Measurements from ENCODE around the gene ATF7. TPM values are rescaled to one million over a fixed set of nuclear protein-coding genes. Genes with fewer than 3 reads are reported as not detected.

ATF7 gene
- total and polyA plus RNA-seq, 2 of the 4 experiments (the other 2 are of a cell fraction): 7.0 to 16.3 TPM

GRCh38 chr12:53600490-53601295, 25.5 kb downstream of the ATF7 start (continued):
- TF ChIP-seq CTCF (conservative IDR thresholded peaks at IDR 0.05; ENCODE audit: low read depth, low read length) (no peak), POLR2A (IDR thresholded peaks at IDR 0.05; ENCODE audit: low read depth, low read length) (no peak)

- no peaks in the 10 kb centered on the region for H3K9me1 ChIP-seq (ENCODE audit: insufficient read depth, low read length)
- BruUV-seq (replicated peaks): no TSS peak
- no peak overlapping the region for H3K4me3 ChIP-seq (ENCODE audit: insufficient read depth, low read depth, low read length)
- ATAC-seq (ENCODE audit: low read depth) (no peak), DNase-seq (no peak)
- H3K79me1 ChIP-seq (ENCODE audit: low read depth in 1 of 2, low read length in 2 of 2): peaks cover 18 to 35% of the 10 kb centered on the region in 2 experiments; a peak in 3 of 4 replicates
- H2BK5ac ChIP-seq (ENCODE audit: low read depth, low read length, poor library complexity, severe bottlenecking): no peak overlapping the region
- no peak overlapping the region for H2BK15ac ChIP-seq (ENCODE audit: low read depth, low read length)
- no peak overlapping the region for H3K56ac ChIP-seq (ENCODE audit: extremely low read depth, insufficient read depth, low read length)
- H2AK9ac ChIP-seq (replicated peaks; ENCODE audit: low read depth, low read length, poor library complexity): no peak overlapping the region
- H3K9ac ChIP-seq (ENCODE audit: low read depth, low read length): no peak overlapping the region
- H2AK5ac ChIP-seq (ENCODE audit: low read depth, low read length): no peak overlapping the region
- H4K20me1 ChIP-seq (ENCODE audit: insufficient read depth, low read length): peaks cover 13% of the 10 kb centered on the region; the same call in 1 of the 2 replicates
- 0 out of 2 replicates have a peak, but pooled peaks cover 3% of the 10 kb centered on the region for H3K36me3 ChIP-seq (ENCODE audit: control insufficient read depth, insufficient read depth, low read length)
- H3K4ac ChIP-seq (ENCODE audit: low read depth, low read length): no peak overlapping the region
- in situ Hi-C loops (cut with MboI; ENCODE audit: low sequenced_read_pairs) (no loop called here), intact Hi-C loops (cut with micrococcal nuclease) (no loop called here), dilution Hi-C loops (cut with HindIII; ENCODE audit: low sequenced_read_pairs, unreplicated experiment) (no loop called here)
- H3K18ac ChIP-seq (ENCODE audit: low read depth, low read length): no peak overlapping the region
- no peak overlapping the region for H3K14ac ChIP-seq (replicated peaks; ENCODE audit: low read depth, low read length)
- TF ChIP-seq RAD21 (IDR thresholded peaks at IDR 0.05; ENCODE audit: low read length) (0 out of 2 replicates have a peak, but pooled peaks have one; percentile 17), BHLHE40 (IDR thresholded peaks at IDR 0.05; ENCODE audit: low read depth, low read length) (no peak), RCOR1 (IDR thresholded peaks at IDR 0.05; ENCODE audit: insufficient replicate concordance, low read length) (no peak), CHD1 (IDR thresholded peaks at IDR 0.05; ENCODE audit: low read depth, low read length) (no peak), MAFK (IDR thresholded peaks at IDR 0.05; ENCODE audit: low read depth, low read length) (no peak), CEBPB (IDR thresholded peaks at IDR 0.05; ENCODE audit: low read depth, low read length) (no peak), SMC3 (IDR thresholded peaks at IDR 0.05; ENCODE audit: low read depth, low read length) (peak; percentile 8; the same call in 1 of the 2 replicates), CTCF (conservative IDR thresholded peaks at IDR 0.05; ENCODE audit: low read depth, low read length) (peak; percentile 34; the same call in 1 of the 2 replicates)
- no peaks in the 10 kb centered on the region for H3K27me3 ChIP-seq (ENCODE audit: control insufficient read depth, insufficient read depth, low read length)
- no peak overlapping the region for H2BK20ac ChIP-seq (ENCODE audit: low read depth, low read length)
- H4K8ac ChIP-seq (ENCODE audit: low read depth in 2 of 2, low read length in 2 of 2): no peak overlapping the region
- H2AFZ ChIP-seq (replicated peaks; ENCODE audit: low read length, poor library complexity): no peak overlapping the region
- H3K27ac ChIP-seq (ENCODE audit: insufficient read depth, low read length): no peak overlapping the region
- peaks cover 3% of the 10 kb centered on the region; the same call in 1 of the 2 replicates for H3K4me1 ChIP-seq (ENCODE audit: control insufficient read depth, insufficient read depth, low read length)
- H3K23ac ChIP-seq (ENCODE audit: low read depth, low read length): no peak overlapping the region
- WGBS, 2 experiments (ENCODE audit: extremely low coverage in 2 of 2, insufficient read length in 1 of 2): no CpG with 5 or more reads among the region's 2 CpGs
- no peak overlapping the region for H4K5ac ChIP-seq (ENCODE audit: low read depth, low read length)
- no peak overlapping the region for H2BK120ac ChIP-seq (ENCODE audit: low read depth, low read length)
- H3K4me2 ChIP-seq (ENCODE audit: low read depth, low read length): no peak overlapping the region
- no peaks in the 10 kb centered on the region for H3K9me3 ChIP-seq (ENCODE audit: control insufficient read depth, insufficient read depth, low read length)
- ChIA-PET CTCF (interaction anchor here (0.7 kb wide), 1 partner anchor 56 kb away, joined by 5 read pairs; no protein-coding TSS in a partner anchor), POLR2A (ENCODE audit: unreplicated experiment) (no interaction called here)
- H4K91ac ChIP-seq (ENCODE audit: insufficient read depth, low read depth, low read length): no peak overlapping the region
These were observed 26.6 kb downstream of the ATF7 start for GRCh38 chr12:53599579-53599978.

Measured in IMR-90 (cell line).